ENCODE results near the gene BPIFA2. TPM values are rescaled to one million over a fixed set of nuclear protein-coding genes. Genes with fewer than 3 reads are reported as not detected.

The BPIFA2 gene
- total RNA-seq, 6 experiments from 2014 or later, result not detected

- no peak for TF ChIP-seq CTCF (IDR thresholded peaks at IDR 0.05)
- DNase-seq, result no peak
- H3K4me1 Mint-ChIP-seq (ENCODE audit: low read depth), result no peaks in the 10 kb centered on the region
- no peak overlapping the region for H3K27ac Mint-ChIP-seq
- peaks cover 7% of the 10 kb centered on the region; the same call in 1 of the 2 replicates for H3K27me3 Mint-ChIP-seq (ENCODE audit: insufficient read depth)
- H3K4me3 Mint-ChIP-seq, result no peak overlapping the region
- H3K36me3 Mint-ChIP-seq (ENCODE audit: low read depth), result no peaks in the 10 kb centered on the region
- no peaks in the 10 kb centered on the region; the same call in 1 of the 2 replicates for H3K9me3 Mint-ChIP-seq
These were observed 20.7 kb upstream of the BPIFA2 start for GRCh38 chr20:33147299-33147698.

GRCh38 chr20:33148040-33148439 lies 19.9 kb upstream of the BPIFA2 start:
- no peak for TF ChIP-seq CTCF (IDR thresholded peaks at IDR 0.05)
- no peak for DNase-seq
- Mint-ChIP-seq H3K9me3 (no peaks in the 10 kb centered on the region; the same call in 1 of the 2 replicates), H3K4me1 (ENCODE audit: low read depth) (no peaks in the 10 kb centered on the region), H3K4me3 (no peak overlapping the region), H3K36me3 (ENCODE audit: low read depth) (no peaks in the 10 kb centered on the region), H3K27ac (no peak overlapping the region), H3K27me3 (ENCODE audit: insufficient read depth) (peaks cover 7% of the 10 kb centered on the region; the same call in 1 of the 2 replicates)

GRCh38 chr20:33154252-33154651 lies 13.7 kb upstream of the BPIFA2 start:
- no peaks in the 10 kb centered on the region for H3K4me1 Mint-ChIP-seq (ENCODE audit: low read depth)

GRCh38 chr20:33158637-33159385 lies 9.1 kb upstream of the BPIFA2 start:
- TF ChIP-seq CTCF (IDR thresholded peaks at IDR 0.05), result no peak
- Mint-ChIP-seq H3K27me3 (ENCODE audit: insufficient read depth) (peaks cover 26% of the 10 kb centered on the region), H3K9me3 (no peaks in the 10 kb centered on the region), H3K36me3 (ENCODE audit: low read depth) (no peaks in the 10 kb centered on the region), H3K4me1 (ENCODE audit: low read depth) (no peaks in the 10 kb centered on the region), H3K27ac (no peak overlapping the region), H3K4me3 (no peak overlapping the region)
- DNase-seq, result no peak

More at GRCh38 chr20:33154252-33154651, 13.7 kb upstream of the BPIFA2 start:
- no peaks in the 10 kb centered on the region for H3K36me3 Mint-ChIP-seq (ENCODE audit: low read depth)
- H3K27ac Mint-ChIP-seq, result no peak overlapping the region
- no peaks in the 10 kb centered on the region for H3K9me3 Mint-ChIP-seq
- DNase-seq, result no peak
- TF ChIP-seq CTCF (IDR thresholded peaks at IDR 0.05), result no peak
- no peak overlapping the region for H3K4me3 Mint-ChIP-seq
- peaks cover 10% of the 10 kb centered on the region for H3K27me3 Mint-ChIP-seq (ENCODE audit: insufficient read depth)

- Mint-ChIP-seq H3K4me1 (ENCODE audit: low read depth) (no peaks in the 10 kb centered on the region), H3K27ac (no peak overlapping the region), H3K4me3 (no peak overlapping the region), H3K27me3 (ENCODE audit: insufficient read depth) (peaks cover 29% of the 10 kb centered on the region), H3K9me3 (no peaks in the 10 kb centered on the region), H3K36me3 (ENCODE audit: low read depth) (no peaks in the 10 kb centered on the region)
- DNase-seq, result no peak
- no peak for TF ChIP-seq CTCF (IDR thresholded peaks at IDR 0.05)
These were observed 8.2 kb upstream of the BPIFA2 start for GRCh38 chr20:33159713-33160112.
